ENCODE data around the gene SMR3A.

- no peak for TF ChIP-seq SIN3A (IDR thresholded peaks at IDR 0.05; ENCODE audit: borderline replicate concordance, insufficient read depth, low read depth, low read length)
- no peak for TF ChIP-seq CTCF (IDR thresholded peaks at IDR 0.05)
- no peak for TF ChIP-seq POLR2AphosphoS5 (IDR thresholded peaks at IDR 0.05; ENCODE audit: low read depth, low read length)
- TF ChIP-seq, protein P1, sequence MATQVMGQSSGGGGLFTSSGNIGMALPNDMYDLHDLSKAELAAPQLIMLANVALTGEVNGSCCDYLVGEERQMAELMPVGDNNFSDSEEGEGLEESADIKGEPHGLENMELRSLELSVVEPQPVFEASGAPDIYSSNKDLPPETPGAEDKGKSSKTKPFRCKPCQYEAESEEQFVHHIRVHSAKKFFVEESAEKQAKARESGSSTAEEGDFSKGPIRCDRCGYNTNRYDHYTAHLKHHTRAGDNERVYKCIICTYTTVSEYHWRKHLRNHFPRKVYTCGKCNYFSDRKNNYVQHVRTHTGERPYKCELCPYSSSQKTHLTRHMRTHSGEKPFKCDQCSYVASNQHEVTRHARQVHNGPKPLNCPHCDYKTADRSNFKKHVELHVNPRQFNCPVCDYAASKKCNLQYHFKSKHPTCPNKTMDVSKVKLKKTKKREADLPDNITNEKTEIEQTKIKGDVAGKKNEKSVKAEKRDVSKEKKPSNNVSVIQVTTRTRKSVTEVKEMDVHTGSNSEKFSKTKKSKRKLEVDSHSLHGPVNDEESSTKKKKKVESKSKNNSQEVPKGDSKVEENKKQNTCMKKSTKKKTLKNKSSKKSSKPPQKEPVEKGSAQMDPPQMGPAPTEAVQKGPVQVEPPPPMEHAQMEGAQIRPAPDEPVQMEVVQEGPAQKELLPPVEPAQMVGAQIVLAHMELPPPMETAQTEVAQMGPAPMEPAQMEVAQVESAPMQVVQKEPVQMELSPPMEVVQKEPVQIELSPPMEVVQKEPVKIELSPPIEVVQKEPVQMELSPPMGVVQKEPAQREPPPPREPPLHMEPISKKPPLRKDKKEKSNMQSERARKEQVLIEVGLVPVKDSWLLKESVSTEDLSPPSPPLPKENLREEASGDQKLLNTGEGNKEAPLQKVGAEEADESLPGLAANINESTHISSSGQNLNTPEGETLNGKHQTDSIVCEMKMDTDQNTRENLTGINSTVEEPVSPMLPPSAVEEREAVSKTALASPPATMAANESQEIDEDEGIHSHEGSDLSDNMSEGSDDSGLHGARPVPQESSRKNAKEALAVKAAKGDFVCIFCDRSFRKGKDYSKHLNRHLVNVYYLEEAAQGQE (IDR thresholded peaks at IDR 0.05; ENCODE audit: insufficient read depth in 1 of 2, low read depth in 2 of 2, low read length in 1 of 2), result no peak
Measured at GRCh38 chr4:70402762-70403161, 42.2 kb downstream of the SMR3A start.

Measured in Panc1 (cell line).